NCI-H2081 treated with DMSO at 0.1 percent for 48 hours (cell line): ENCODE data around the gene GSTK1.
"Not testable (repeated sequence)": the region's sequence is repeated elsewhere in the genome, so short reads cannot be mapped to it uniquely, and the experiment has no call there.

Experiments used
- DNase-seq: peaks from one replicate; lab custom pipeline; 2025; lab: John Stamatoyannopoulos, UW

GSTK1 gene

GRCh38 chr7:143238289-143238980 lies 24.8 kb upstream of the GSTK1 start:
- no peak for DNase-seq

- no peak for DNase-seq
Measured at GRCh38 chr7:143239813-143240212, 23.4 kb upstream of the GSTK1 start.

- peak; percentile 18 for DNase-seq
Measured at GRCh38 chr7:143240291-143241168, 22.7 kb upstream of the GSTK1 start.

GRCh38 chr7:143242306-143242705 lies 20.9 kb upstream of the GSTK1 start:
- DNase-seq: no peak

- DNase-seq: no peak
Measured at GRCh38 chr7:143243111-143243510, 20.1 kb upstream of the GSTK1 start.

- no peak for DNase-seq
Measured at GRCh38 chr7:143243614-143244013, 19.6 kb upstream of the GSTK1 start.

- DNase-seq: no peak
Measured at GRCh38 chr7:143244321-143244720, 18.9 kb upstream of the GSTK1 start.

GRCh38 chr7:143245123-143245522 lies 18.1 kb upstream of the GSTK1 start:
- peak; percentile 25 for DNase-seq

GRCh38 chr7:143247372-143247771 lies 15.9 kb upstream of the GSTK1 start:
- DNase-seq: no peak

- no peak for DNase-seq
Measured at GRCh38 chr7:143248761-143249354, 14.4 kb upstream of the GSTK1 start.

GRCh38 chr7:143250199-143250598 lies 13.0 kb upstream of the GSTK1 start:
- no peak for DNase-seq

GRCh38 chr7:143250822-143251221 lies 12.4 kb upstream of the GSTK1 start:
- DNase-seq: no peak

- no peak for DNase-seq
Measured at GRCh38 chr7:143252006-143252405, 11.2 kb upstream of the GSTK1 start.

- no peak for DNase-seq
Measured at GRCh38 chr7:143255564-143255963, 7.7 kb upstream of the GSTK1 start.

- DNase-seq: no peak
Measured at GRCh38 chr7:143256325-143256724, 6.9 kb upstream of the GSTK1 start.

GRCh38 chr7:143256932-143257331 lies 6.3 kb upstream of the GSTK1 start:
- no peak for DNase-seq

GRCh38 chr7:143257501-143257900 lies 5.7 kb upstream of the GSTK1 start:
- DNase-seq: no peak

- DNase-seq: no peak
Measured at GRCh38 chr7:143258831-143259230, 4.4 kb upstream of the GSTK1 start.

- no peak for DNase-seq
Measured at GRCh38 chr7:143259765-143260164, 3.5 kb upstream of the GSTK1 start.

- no peak for DNase-seq
Measured at GRCh38 chr7:143261901-143262300, 1.3 kb upstream of the GSTK1 start.

GRCh38 chr7:143264196-143264568 lies 941 bp downstream of the GSTK1 start:
- not testable (repeated sequence) for DNase-seq

GRCh38 chr7:143265017-143265693 lies 1.9 kb downstream of the GSTK1 start:
- no peak for DNase-seq
